GM12878 (cell line): ENCODE measurements around the gene ZNF501. TPM values are rescaled to one million over a fixed set of nuclear protein-coding genes. Genes with fewer than 3 reads are reported as not detected.

Experiments used
- ATAC-seq: fragments of 200-7000 bp; cut with Tn5 transposase; 3 replicates; pipeline ENCODE4 v1.9.1; 2020; ENCODE audit warnings: mild to moderate bottlenecking, moderate library complexity
- BruUV-seq: library from RNA; stranded (reverse); fragments of 400-500 nt; replicated peaks from 2 replicates; lab custom pipeline; 2021; lab: Mats Ljungman, UMichigan
- CTCF ChIA-PET: fragments of 300-600 bp; sonication (Branson Sonifier 250); formaldehyde crosslinking; extraction: SDS; loops from one replicate; lab custom pipeline; 2021; ENCODE audit warnings: inconsistent platforms; lab: Yijun Ruan, JAX
- POLR2A ChIA-PET: fragments of 350-600 bp; formaldehyde crosslinking; extraction: SDS; loops from one replicate; lab custom pipeline; 2021; ENCODE audit warnings: inconsistent platforms; lab: Charles Lee
- RAD21 ChIA-PET: fragments of 300-600 bp; sonication (Branson Sonifier 250); formaldehyde crosslinking; loops from one replicate; lab custom pipeline; 2023; ENCODE audit warnings: antibody characterized with exemption; ENCODE audit not compliant: unreplicated experiment; lab: Charles Lee
- SMC1A ChIA-PET: fragments of 300-600 bp; sonication (Branson Sonifier 250); formaldehyde crosslinking; loops from one replicate; lab custom pipeline; 2023; ENCODE audit not compliant: unreplicated experiment, uncharacterized antibody; lab: Charles Lee
- DNase-seq: peaks from one replicate; pipeline ENCODE4 v3.0.0-alpha.2; 2011; ENCODE audit warnings: low read depth, low spot score
- FAIRE-seq: peaks from 3 replicates; lab custom pipeline; 2011; peaks lifted over from hg19 to GRCh38; lab: Jason Lieb, UNC
- H2AFZ ChIP-seq: 2 replicates; pipeline ENCODE4 v1.6.0; 2011; ENCODE audit warnings: low read depth, low read length, control low read depth; ENCODE audit not compliant: control insufficient read depth
- H3K27ac ChIP-seq: 2 replicates; pipeline ENCODE4 v1.5.1; 2011; ENCODE audit warnings: control low read depth; ENCODE audit not compliant: control insufficient read depth, insufficient read depth
- H3K27me3 ChIP-seq, 2 experiments: replicated peaks in 1 of 2; 2 replicates each; pipeline versions ENCODE4 v1.6.0 to v1.6.1; 2011; ENCODE audit warnings: low read length in 1 of 2; ENCODE audit not compliant: control insufficient read depth in 2 of 2, insufficient read depth in 2 of 2
- H3K36me3 ChIP-seq, 2 experiments: 2 replicates each; pipeline ENCODE4 v1.5.1; 2011; ENCODE audit warnings: low read length in 1 of 2; ENCODE audit not compliant: control insufficient read depth in 2 of 2, insufficient read depth in 2 of 2
- H3K4me1 ChIP-seq: 2 replicates; pipeline ENCODE4 v1.6.1; 2011; ENCODE audit warnings: mild to moderate bottlenecking, low read length, moderate library complexity, mixed read lengths; ENCODE audit not compliant: control insufficient read depth, insufficient read depth
- H3K4me2 ChIP-seq: 2 replicates; pipeline ENCODE4 v1.6.0; 2011; ENCODE audit warnings: control low read depth; ENCODE audit not compliant: control insufficient read depth, insufficient read depth
- H3K4me3 ChIP-seq: fragments of 200-600 bp; sonication (generic); 2 replicates; pipeline ENCODE4 v1.5.1; 2016
- H3K79me2 ChIP-seq: 2 replicates; pipeline ENCODE4 v1.6.0; 2011; ENCODE audit warnings: low read length; ENCODE audit not compliant: control insufficient read depth, insufficient read depth
- H3K9ac ChIP-seq: 2 replicates; pipeline ENCODE4 v1.8.0; 2011; ENCODE audit warnings: low read length, control low read depth, mixed read lengths; ENCODE audit not compliant: control insufficient read depth, insufficient read depth
- H3K9me3 ChIP-seq: replicated peaks from 3 replicates; pipeline ENCODE4 v1.5.1; 2011; ENCODE audit warnings: mild to moderate bottlenecking, low read length; ENCODE audit not compliant: control insufficient read depth, insufficient read depth
- H4K20me1 ChIP-seq: 2 replicates; pipeline ENCODE4 v1.6.0; 2011; ENCODE audit not compliant: control insufficient read depth, insufficient read depth
- BCL11A ChIP-seq: IDR thresholded peaks from 2 replicates; pipeline ENCODE4 v1.6.1; 2011; ENCODE audit warnings: low read depth, low read length
- EED ChIP-seq: sonication (generic); IDR thresholded peaks from 2 replicates; pipeline ENCODE4 v1.6.1; 2016; ENCODE audit warnings: antibody characterized with exemption, low read depth
- JUND ChIP-seq: IDR thresholded peaks from 2 replicates; pipeline ENCODE4 v1.6.1; 2012; ENCODE audit warnings: low read depth, mild to moderate bottlenecking, low read length, improper control_type of control experiment, moderate library complexity
- NR2C2 ChIP-seq: IDR thresholded peaks from 2 replicates; pipeline ENCODE4 v1.6.1; 2011; ENCODE audit warnings: borderline replicate concordance, low read depth; ENCODE audit not compliant: control insufficient read depth, insufficient read length
- POLR2A ChIP-seq: IDR thresholded peaks from 2 replicates; pipeline ENCODE4 v1.6.1; 2011; ENCODE audit warnings: low read depth, mild to moderate bottlenecking, low read length
- POLR2AphosphoS2 ChIP-seq: IDR thresholded peaks from 2 replicates; pipeline ENCODE4 v1.6.1; 2011; ENCODE audit warnings: low read depth, mild to moderate bottlenecking, low read length, improper control_type of control experiment, moderate library complexity
- PRDM15 ChIP-seq: fragments of 450-650 bp; formaldehyde crosslinking; IDR thresholded peaks from 2 replicates; pipeline ENCODE4 v1.4.0; 2020; ENCODE audit warnings: mild to moderate bottlenecking, moderate library complexity
- RAD51 ChIP-seq: fragments of 450-650 bp; IDR thresholded peaks from 2 replicates; pipeline ENCODE4 v1.6.1; 2016; ENCODE audit warnings: moderate library complexity, mild to moderate bottlenecking, inconsistent platforms
- RB1 ChIP-seq: fragments of 450-650 bp; formaldehyde crosslinking; IDR thresholded peaks from 2 replicates; pipeline ENCODE4 v1.6.1; 2017; ENCODE audit warnings: mild to moderate bottlenecking, borderline replicate concordance
- SPI1 ChIP-seq: IDR thresholded peaks from 2 replicates; pipeline ENCODE4 v1.6.1; 2011; ENCODE audit warnings: low read depth, mild to moderate bottlenecking, low read length, moderate library complexity, borderline replicate concordance; ENCODE audit not compliant: insufficient read depth
- TARDBP ChIP-seq: IDR thresholded peaks from 2 replicates; pipeline ENCODE4 v1.6.1; 2016; ENCODE audit warnings: borderline replicate concordance
- USF2 ChIP-seq: IDR thresholded peaks from 2 replicates; pipeline ENCODE4 v1.6.1; 2011; ENCODE audit warnings: low read depth, low read length, improper control_type of control experiment, borderline replicate concordance
- YBX1 ChIP-seq: fragments of 450-650 bp; IDR thresholded peaks from 2 replicates; pipeline ENCODE4 v1.6.1; 2016; ENCODE audit warnings: antibody characterized with exemption
- ZBED1 ChIP-seq: IDR thresholded peaks from 2 replicates; pipeline ENCODE4 v1.6.1; 2016; ENCODE audit warnings: borderline replicate concordance
- ZNF592 ChIP-seq: fragments of 450-650 bp; IDR thresholded peaks from 2 replicates; pipeline ENCODE4 v1.6.1; 2017; ENCODE audit warnings: mild to moderate bottlenecking, moderate library complexity
- WGBS: methylation state at CpG from one replicate; pipeline ENCODE4 v1.1.6; 2016; ENCODE audit warnings: low lambda C conversion rate; ENCODE audit not compliant: insufficient replicate concordance, insufficient coverage; ENCODE audit errors: missing lambda C conversion rate; 5-methylcytosine and 5-hydroxymethylcytosine counted together
- in situ Hi-C: fragments of 300-500 bp; cut with MboI; formaldehyde crosslinking; loops from 9 replicates; pipeline ENCODE4 v1.14.3; 2018; ENCODE audit warnings: mixed read lengths
- intact Hi-C: fragments of 100-400 bp; cut with micrococcal nuclease; formaldehyde crosslinking; loops from one replicate; pipeline ENCODE4 v1.14.2; 2022; ENCODE audit not compliant: unreplicated experiment
- polyA plus RNA-seq, 11 experiments: library from polyadenylated mRNA; depleted of rRNA in 4 of 11; unstranded in 6 of 11; stranded (reverse) in 5 of 11; fragments of >200 nt; fragmentation: Nextera tagmentation in 4 of 11; fragmentation: Illumina TruSeq in 1 of 11; extraction: Ambion mirVana in 4 of 11; extraction: Trizol in 1 of 11; gene quantifications; 1 replicate in 1 of 11; 2 replicates in 10 of 11; pipeline versions ENCODE4 v1.2.1 to v1.2.3, GENCODE V29; 2011 to 2016; ENCODE audit warnings: inconsistent platforms in 2 of 11, missing spikeins in 2 of 11, low read depth in 1 of 11
- total RNA-seq, 4 experiments: library from RNA; depleted of rRNA in 3 of 4; stranded (reverse); fragments of >200 nt in 3 of 4; fragmentation: Illumina TruSeq in 1 of 4; extraction: Trizol in 1 of 4; gene quantifications; 2 replicates each; pipeline versions ENCODE4 v1.2.1 to v1.2.3, GENCODE V29; 2013 to 2021

Gene ZNF501
- total and polyA plus RNA-seq, 10 of the 15 experiments (the other 5 are each of a cell fraction or from before 2014, with no cell fraction given), result 0.35 to 3.8 (median 1.7) TPM

GRCh38 chr3:44762690-44763089, 33.3 kb downstream of the ZNF501 start:
- Histone ChIP-seq H3K9me3 (peaks cover 20% of the 10 kb centered on the region), H2AFZ (peak overlapping the region; percentile 74), H3K27ac (peak overlapping the region; percentile 93), H3K9ac (peak overlapping the region; percentile 99), H4K20me1 (no peaks in the 10 kb centered on the region), H3K4me1 (0 out of 2 replicates have a peak, but pooled peaks cover 4% of the 10 kb centered on the region), H3K79me2 (peaks cover 49% of the 10 kb centered on the region), H3K4me3 (peak overlapping the region; percentile 79), H3K27me3 (no peaks in the 10 kb centered on the region), H3K4me2 (peak overlapping the region; percentile 80), H3K36me3 (peaks cover 0 to 7% of the 10 kb centered on the region in 2 experiments; a peak in 1 of 4 replicates)
- WGBS, result 43% methylated on average over 5 of the region's 5 CpGs
- in situ Hi-C loops, result no loop called here
- SMC1A ChIA-PET, result interaction anchor here (0.7 to 1.7 kb wide), 3 partner anchors 34 to 80 kb away, joined by 3 to 6 read pairs (median 3); no protein-coding TSS in a partner anchor
- POLR2A ChIA-PET, result interaction anchor here (1.6 to 1.7 kb wide), 2 partner anchors 9 to 34 kb away, joined by 7 to 8 read pairs; partner anchors contain the start of gene ZNF501
- ATAC-seq (no peak), FAIRE-seq (no peak), DNase-seq (no peak)
- RAD21 ChIA-PET, result interaction anchor here (0.5 to 1.6 kb wide), 4 partner anchors 16 to 278 kb away, joined by 3 to 4 read pairs (median 4); no protein-coding TSS in a partner anchor
- no TSS peak for BruUV-seq
- CTCF ChIA-PET, result interaction anchor here (0.8 to 1.0 kb wide), 4 partner anchors 34 to 215 kb away, joined by 4 to 5 read pairs (median 4); no protein-coding TSS in a partner anchor
- intact Hi-C loops, result loop anchor here (10.0 kb wide), 1 partner anchor 118 kb away; the partner anchor contains the start of gene ZNF35
- TF ChIP-seq BCL11A, result no peak
- TF ChIP-seq RB1, result no peak
- TF ChIP-seq POLR2AphosphoS2, result no peak
- no peak for TF ChIP-seq USF2
- TF ChIP-seq SPI1, result no peak
- TF ChIP-seq TARDBP, result no peak
- no peak for TF ChIP-seq JUND
- no peak for TF ChIP-seq ZNF592
- no peak for TF ChIP-seq YBX1
- no peak for TF ChIP-seq EED
- TF ChIP-seq PRDM15, result no peak
- TF ChIP-seq NR2C2, result no peak
- TF ChIP-seq ZBED1, result no peak
- no peak for TF ChIP-seq POLR2A
- TF ChIP-seq RAD51, result no peak
